Activated CD4-positive, alpha-beta T cell treated with anti-CD3 and anti-CD28 coated beads, Interleukin-10, Interleukin-2, amounts not matched to agents 100 ng/mL and 50 ng/mL, durations not matched to agents 16 hours and 8 hours (primary cell): ENCODE measurements around the gene CFAP251.
A peak's percentile ranks its signal among the peaks of the same experiment; 100 is the strongest.
"Not testable (repeated sequence)": the region's sequence is repeated elsewhere in the genome, so short reads cannot be mapped to it uniquely, and the experiment has no call there.

Experiments
- DNase-seq: peaks from one replicate; pipeline ENCODE4 v3.0.0-alpha.2; 2020

Gene CFAP251

GRCh38 chr12:121911824-121912585 is 6.4 kb upstream of the CFAP251 start:
- DNase-seq, result peak; percentile 67

GRCh38 chr12:121915841-121916321 is 2.5 kb upstream of the CFAP251 start:
- no peak for DNase-seq

- no peak for DNase-seq
These were observed 1.7 kb upstream of the CFAP251 start for GRCh38 chr12:121916719-121917118.

- no peak for DNase-seq
These were observed 267 bp downstream of the CFAP251 start for GRCh38 chr12:121918679-121919038.

- DNase-seq, result no peak
These were observed 2.7 kb downstream of the CFAP251 start for GRCh38 chr12:121921066-121921465.

- no peak for DNase-seq
These were observed 6.9 kb downstream of the CFAP251 start for GRCh38 chr12:121925358-121925695.

GRCh38 chr12:121926874-121927706 is 8.7 kb downstream of the CFAP251 start:
- DNase-seq, result no peak

- DNase-seq, result no peak
These were observed 9.4 kb downstream of the CFAP251 start for GRCh38 chr12:121927813-121928212.

GRCh38 chr12:121929545-121929944 is 11.2 kb downstream of the CFAP251 start:
- DNase-seq, result not testable (repeated sequence)

- no peak for DNase-seq
These were observed 12.5 kb downstream of the CFAP251 start for GRCh38 chr12:121930862-121931261.

GRCh38 chr12:121932176-121932536 is 13.8 kb downstream of the CFAP251 start:
- DNase-seq, result no peak

- DNase-seq, result no peak
These were observed 14.6 kb downstream of the CFAP251 start for GRCh38 chr12:121932914-121933521.

GRCh38 chr12:121933522-121934308 is 15.3 kb downstream of the CFAP251 start:
- no peak for DNase-seq

- DNase-seq, result no peak
These were observed 15.9 kb downstream of the CFAP251 start for GRCh38 chr12:121934309-121934664.

- no peak for DNase-seq
These were observed 19.3 kb downstream of the CFAP251 start for GRCh38 chr12:121937654-121938053.

- DNase-seq, result no peak
These were observed 20.8 kb downstream of the CFAP251 start for GRCh38 chr12:121939186-121939585.

GRCh38 chr12:121939992-121940766 is 21.8 kb downstream of the CFAP251 start:
- DNase-seq, result no peak

GRCh38 chr12:121942145-121942718 is 23.8 kb downstream of the CFAP251 start:
- no peak for DNase-seq

GRCh38 chr12:121943926-121944325 is 25.5 kb downstream of the CFAP251 start:
- no peak for DNase-seq

GRCh38 chr12:121946313-121947025 is 28.1 kb downstream of the CFAP251 start:
- DNase-seq, result no peak

- no peak for DNase-seq
These were observed 29.6 kb downstream of the CFAP251 start for GRCh38 chr12:121947981-121948380.
